BLaER1 treated with 17β-estradiol and CSF1 and Interleukin-3, amounts not matched to agents 10 nM and 100 nM (cell line): ENCODE results near the gene AOX1.
"Not testable (repeated sequence)": the region's sequence is repeated elsewhere in the genome, so short reads cannot be mapped to it uniquely, and the experiment has no call there.

Source experiments
- H3K27ac ChIP-seq, 11 experiments: shearing (Covaris generic); formaldehyde crosslinking; 2 replicates each; pipeline ENCODE4 v1.8.1; 2022
- H3K27me3 ChIP-seq, 11 experiments: shearing (Covaris generic); formaldehyde crosslinking; 2 replicates each; pipeline ENCODE4 v1.8.1; 2022
- H3K36me3 ChIP-seq, 11 experiments: shearing (Covaris generic); formaldehyde crosslinking; 2 replicates each; pipeline ENCODE4 v1.8.1; 2022
- H3K4me1 ChIP-seq, 10 experiments: shearing (Covaris generic); formaldehyde crosslinking; 2 replicates each; pipeline ENCODE4 v1.8.1; 2022
- H3K4me2 ChIP-seq, 11 experiments: shearing (Covaris generic); formaldehyde crosslinking; 2 replicates each; pipeline ENCODE4 v1.8.1; 2022
- H3K4me3 ChIP-seq, 10 experiments: shearing (Covaris generic); formaldehyde crosslinking; 2 replicates each; pipeline ENCODE4 v1.8.1; 2022
- H3K9ac ChIP-seq, 11 experiments: shearing (Covaris generic); formaldehyde crosslinking; 2 replicates each; pipeline ENCODE4 v1.8.1; 2022
- H3K9me3 ChIP-seq, 11 experiments: shearing (Covaris generic); formaldehyde crosslinking; replicated peaks in 1 of 11; 2 replicates each; pipeline ENCODE4 v1.8.1; 2022
- H4K20me1 ChIP-seq, 11 experiments: shearing (Covaris generic); formaldehyde crosslinking; 2 replicates each; pipeline ENCODE4 v1.8.1; 2022
- Cebpa-rat ChIP-seq, 11 experiments: shearing (Covaris generic); IDR thresholded peaks; 2 replicates each; pipeline ENCODE4 v1.8.1; 2022

AOX1 gene

GRCh38 chr2:200705305-200706041 is 119.7 kb downstream of the AOX1 start:
- Histone ChIP-seq H3K9me3 (no peaks in the 10 kb centered on the region), H3K4me1 (peaks cover 6 to 98% (median 66%) of the 10 kb centered on the region in 10 experiments; a peak in 18 of 20 replicates), H3K27me3 (no peaks in the 10 kb centered on the region), H3K27ac (no peak overlapping the region), H3K9ac (peak overlapping the region in 2 of 11 experiments; percentile 6 to 24; a peak in 3 of 22 replicates), H3K4me2 (peak overlapping the region in 8 of 11 experiments; percentile 21 to 69 (median 50); a peak in 15 of 22 replicates), H4K20me1 (no peaks in the 10 kb centered on the region; a peak in 1 of 22 replicates), H3K36me3 (0 out of 22 replicates have a peak, but pooled peaks cover 0 to 4% (median 0%) of the 10 kb centered on the region in 11 experiments), H3K4me3 (no peak overlapping the region)
- no peak for TF ChIP-seq Cebpa-rat (IDR thresholded peaks at IDR 0.05)

DNA sequence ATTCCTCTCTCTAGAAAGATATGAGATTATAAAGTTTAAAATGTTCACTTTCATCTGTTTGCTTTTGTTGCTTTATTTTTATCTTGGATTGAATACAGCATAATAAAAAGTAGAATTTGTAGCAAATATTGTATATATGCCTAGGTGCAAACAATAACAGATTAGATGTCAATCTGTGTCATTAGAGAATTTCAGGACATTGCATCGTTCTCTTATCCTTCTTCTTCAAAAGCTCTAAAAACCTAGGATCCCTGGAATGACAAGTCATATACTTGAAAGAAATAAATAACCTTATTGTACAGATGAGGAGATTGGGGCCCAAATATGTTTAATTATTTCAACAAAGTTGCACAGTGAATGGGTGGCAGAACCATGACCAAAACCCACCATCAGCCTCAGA is 123.1 kb downstream of the AOX1 start:
- H3K4me2 ChIP-seq, result peak overlapping the region; percentile 38 to 67 (median 48); a peak in 18 of 22 replicates
- H3K9me3 ChIP-seq, result peaks cover 0 to 4% (median 0%) of the 10 kb centered on the region in 11 experiments; a peak in 1 of 22 replicates
- no peak overlapping the region for H3K4me3 ChIP-seq
- no peaks in the 10 kb centered on the region; a peak in 1 of 22 replicates for H4K20me1 ChIP-seq
- H3K4me1 ChIP-seq, result peaks cover 7 to 96% (median 56%) of the 10 kb centered on the region in 10 experiments
- 0 out of 22 replicates have a peak, but pooled peaks cover 0 to 4% (median 0%) of the 10 kb centered on the region in 11 experiments for H3K36me3 ChIP-seq
- no peak overlapping the region for H3K9ac ChIP-seq
- H3K27me3 ChIP-seq, result no peaks in the 10 kb centered on the region
- peak overlapping the region in 3 of 11 experiments; percentile 7 to 37 (median 23); a peak in 2 of 22 replicates for H3K27ac ChIP-seq
- TF ChIP-seq Cebpa-rat (IDR thresholded peaks at IDR 0.05), result no peak

GRCh38 chr2:200713003-200713703 is 127.3 kb downstream of the AOX1 start:
- TF ChIP-seq Cebpa-rat (IDR thresholded peaks at IDR 0.05), result no peak
- H3K27me3 ChIP-seq, result no peaks in the 10 kb centered on the region
- peak overlapping the region in 9 of 10 experiments; percentile 34 to 62 (median 46); a peak in 13 of 20 replicates for H3K4me3 ChIP-seq
- H3K9ac ChIP-seq, result peak overlapping the region; percentile 46 to 78 (median 72); a peak in 21 of 22 replicates
- peaks cover 4 to 26% (median 15%) of the 10 kb centered on the region in 11 experiments; a peak in 21 of 22 replicates for H3K9me3 ChIP-seq
- H3K4me1 ChIP-seq, result peaks cover 8 to 55% (median 30%) of the 10 kb centered on the region in 10 experiments
- H3K36me3 ChIP-seq, result peaks cover 0 to 8% (median 0%) of the 10 kb centered on the region in 11 experiments; a peak in 4 of 22 replicates
- H4K20me1 ChIP-seq, result no peaks in the 10 kb centered on the region
- peak overlapping the region; percentile 51 to 85 (median 66) for H3K4me2 ChIP-seq
- H3K27ac ChIP-seq, result peak overlapping the region; percentile 57 to 91 (median 72)

DNA sequence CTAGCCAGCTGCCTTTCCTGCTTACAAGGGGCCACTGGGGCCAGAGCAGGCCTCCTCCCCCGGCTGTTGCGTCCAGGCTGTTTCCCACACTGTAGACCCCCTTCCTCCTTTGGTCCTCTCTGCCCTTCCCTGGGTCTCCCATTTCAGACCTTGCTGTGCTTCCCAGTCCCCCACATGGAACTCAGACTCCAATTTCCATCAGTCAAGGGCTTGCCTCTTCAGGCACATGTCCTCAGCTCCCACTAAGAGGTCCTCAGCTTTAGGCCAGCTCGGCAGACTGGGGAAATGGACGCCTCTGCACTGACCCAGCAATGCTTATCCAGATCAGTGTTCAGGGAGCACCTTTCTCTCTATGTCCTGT is 127.9 kb downstream of the AOX1 start:
- peak overlapping the region; percentile 57 to 91 (median 72) for H3K27ac ChIP-seq
- peak overlapping the region; percentile 46 to 78 (median 72); a peak in 19 of 22 replicates for H3K9ac ChIP-seq
- peaks cover 0 to 9% (median 0%) of the 10 kb centered on the region in 11 experiments; a peak in 4 of 22 replicates for H3K36me3 ChIP-seq
- H3K4me1 ChIP-seq, result peaks cover 8 to 50% (median 25%) of the 10 kb centered on the region in 10 experiments
- peak overlapping the region in 7 of 10 experiments; percentile 42 to 62 (median 47); a peak in 10 of 20 replicates for H3K4me3 ChIP-seq
- peaks cover 9 to 32% (median 20%) of the 10 kb centered on the region in 11 experiments; a peak in 21 of 22 replicates for H3K9me3 ChIP-seq
- no peaks in the 10 kb centered on the region for H4K20me1 ChIP-seq
- TF ChIP-seq Cebpa-rat (IDR thresholded peaks at IDR 0.05), result no peak
- H3K4me2 ChIP-seq, result peak overlapping the region; percentile 51 to 85 (median 66)
- no peaks in the 10 kb centered on the region for H3K27me3 ChIP-seq

- not testable (repeated sequence) for H3K4me3 ChIP-seq, H3K27me3 ChIP-seq, H3K27ac ChIP-seq, H3K36me3 ChIP-seq, H3K9ac ChIP-seq, H4K20me1 ChIP-seq, H3K4me2 ChIP-seq
- peaks cover 13 to 36% (median 22%) of the 10 kb centered on the region in 11 experiments; a peak in 21 of 22 replicates for H3K9me3 ChIP-seq
- peaks cover 8 to 36% (median 15%) of the 10 kb centered on the region in 10 experiments for H3K4me1 ChIP-seq
Measured at GRCh38 chr2:200715014-200715413, 129.2 kb downstream of the AOX1 start.

DNA sequence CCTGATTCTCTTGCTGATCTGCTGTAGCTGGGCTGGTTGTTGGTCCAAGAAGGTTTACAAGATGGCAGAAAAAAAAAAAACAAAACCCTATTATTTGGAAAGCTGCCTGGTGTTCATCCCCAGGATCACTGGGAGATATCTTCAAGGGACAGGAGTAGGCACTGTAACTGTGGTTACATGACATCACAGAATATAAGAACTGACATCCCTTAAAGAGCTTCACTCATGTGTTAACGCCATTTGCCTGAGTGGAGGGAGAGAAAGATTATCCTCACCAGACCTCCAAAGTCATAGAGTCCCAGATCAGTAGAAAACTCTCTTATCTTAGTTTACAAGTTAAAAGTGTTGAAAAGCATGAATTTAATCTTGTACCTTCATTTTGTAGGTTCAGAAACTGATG is 130.6 kb downstream of the AOX1 start:
- no peak overlapping the region for H3K4me2 ChIP-seq
- peaks cover 13 to 47% (median 34%) of the 10 kb centered on the region in 11 experiments; a peak in 21 of 22 replicates for H3K9me3 ChIP-seq
- H4K20me1 ChIP-seq, result no peaks in the 10 kb centered on the region
- TF ChIP-seq Cebpa-rat (IDR thresholded peaks at IDR 0.05), result no peak
- H3K36me3 ChIP-seq, result peaks cover 0 to 9% (median 0%) of the 10 kb centered on the region in 11 experiments; a peak in 4 of 22 replicates
- no peak overlapping the region for H3K4me3 ChIP-seq
- H3K9ac ChIP-seq, result no peak overlapping the region
- H3K4me1 ChIP-seq, result peaks cover 7 to 26% (median 13%) of the 10 kb centered on the region in 10 experiments
- H3K27me3 ChIP-seq, result no peaks in the 10 kb centered on the region
- no peak overlapping the region for H3K27ac ChIP-seq
